HG02678 (cell line): Measurements from ENCODE around the gene SH3GLB1.
A peak's percentile ranks its signal among the peaks of the same experiment; 100 is the strongest.

ENCODE experiments used
- ATAC-seq: cut with Tn5 transposase; IDR thresholded peaks from one replicate; pipeline ENCODE4 v1.9.1; 2021; ENCODE audit warnings: mild to moderate bottlenecking, moderate library complexity; ENCODE audit not compliant: unreplicated experiment

SH3GLB1 gene

DNA sequence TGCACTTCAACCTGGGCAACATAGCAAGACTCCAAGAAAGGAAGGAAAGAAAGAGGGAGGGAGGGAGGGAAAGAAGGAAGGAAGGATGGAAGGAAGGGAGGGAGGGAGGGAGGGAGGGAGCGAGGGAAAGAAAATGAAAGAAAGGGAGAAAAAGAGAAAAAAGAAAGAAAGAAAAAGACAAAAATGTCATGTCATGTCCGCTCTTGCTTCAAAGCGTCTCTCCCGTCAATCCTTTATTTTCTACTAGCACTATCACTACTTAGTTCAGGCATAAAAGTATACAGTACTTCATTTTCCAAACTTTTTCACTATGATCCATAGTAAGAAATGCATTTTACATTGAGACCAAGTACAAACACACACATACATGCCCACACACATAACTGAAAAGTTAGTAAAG, 64.7 kb downstream of the SH3GLB1 start:
- ATAC-seq, result no peak

DNA sequence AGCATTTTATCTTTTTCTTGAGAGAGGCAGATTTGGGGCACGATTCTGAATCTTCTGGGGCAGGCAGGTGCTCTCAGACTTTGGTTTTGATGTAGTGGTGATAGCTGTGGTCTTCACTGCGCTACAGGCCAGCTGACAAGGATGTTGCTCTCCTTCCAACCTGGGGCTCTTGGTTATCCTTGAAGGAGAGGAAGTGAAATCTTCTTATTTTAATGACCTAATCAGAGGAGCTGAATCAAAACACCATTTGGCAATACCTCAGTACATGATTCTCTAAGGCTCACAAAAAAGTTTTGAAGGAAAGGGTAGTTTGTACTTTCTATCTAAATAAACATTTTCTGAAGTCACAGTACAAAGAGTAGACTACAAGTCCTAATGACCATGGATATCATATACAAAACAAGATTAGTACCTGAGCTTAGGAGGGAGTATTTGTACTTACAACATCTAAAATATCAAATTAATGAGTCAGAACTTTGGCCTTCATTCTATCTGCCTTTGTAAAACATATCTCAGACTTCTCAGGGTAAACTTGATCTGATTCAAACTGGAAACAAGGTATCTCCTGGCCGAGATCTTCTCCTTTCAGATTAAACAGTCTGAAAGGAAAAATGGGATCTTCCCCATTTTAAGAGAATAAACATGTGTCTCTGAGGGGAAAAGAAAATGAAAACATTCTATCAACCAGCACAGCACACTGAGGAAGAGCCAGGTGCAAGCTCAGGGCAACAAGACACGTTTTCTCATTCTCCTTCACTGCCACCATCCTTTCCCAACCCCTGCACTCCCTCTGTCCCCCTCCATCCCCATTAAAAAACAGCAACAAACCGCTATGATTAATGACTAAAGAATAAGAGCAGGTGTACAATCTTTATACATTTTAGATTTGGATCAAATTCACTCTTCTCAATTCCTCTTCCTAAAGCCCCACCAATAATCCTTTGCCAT, 69.2 kb downstream of the SH3GLB1 start:
- peak; percentile 19 for ATAC-seq

DNA sequence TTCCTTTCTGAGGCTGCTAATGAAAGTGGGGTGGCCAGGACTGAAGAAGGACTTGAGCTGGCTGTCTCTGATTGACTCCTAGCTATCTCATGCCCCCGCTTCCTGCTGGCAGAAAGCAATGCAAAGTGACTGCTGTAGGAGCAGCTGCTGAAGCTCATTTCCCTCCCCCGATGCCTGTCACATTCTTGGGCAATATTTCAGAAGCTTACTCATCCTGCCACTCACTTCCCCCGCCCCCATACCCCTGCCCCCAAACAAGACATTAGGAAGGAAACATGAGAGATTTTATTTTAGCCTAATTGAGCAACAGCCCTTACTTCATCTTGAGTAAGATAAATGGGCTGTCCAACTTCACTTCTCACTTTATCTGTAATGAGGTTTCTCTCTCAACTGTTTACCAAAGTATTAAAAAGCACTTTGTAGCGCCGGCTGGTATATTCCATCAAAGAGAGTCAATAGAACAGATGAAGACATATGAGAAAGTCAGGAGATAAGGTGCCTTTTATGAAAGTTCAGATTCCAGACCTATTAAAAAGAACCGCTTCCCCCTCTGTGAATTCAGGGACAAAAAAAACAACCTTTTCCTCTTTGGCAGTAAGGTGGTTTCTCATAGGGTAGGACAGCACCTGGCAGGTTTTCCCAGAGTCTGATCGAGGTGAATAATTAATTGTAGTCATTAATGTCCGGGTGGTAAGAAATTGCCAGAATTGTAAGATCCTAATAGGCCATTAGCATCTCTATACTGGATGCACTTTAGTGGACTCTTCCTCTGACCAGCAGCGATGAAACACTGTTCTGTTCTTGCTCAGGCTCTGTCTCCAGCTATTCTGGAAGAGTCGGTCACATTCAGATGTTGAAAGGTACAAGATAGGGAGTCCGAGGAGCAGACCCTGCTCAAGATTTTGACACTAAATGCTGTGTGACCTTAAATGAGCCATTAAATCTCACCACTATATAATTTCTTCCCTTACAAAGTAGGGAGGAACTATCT, 70.2 kb downstream of the SH3GLB1 start:
- ATAC-seq, result peak; percentile 95

- ATAC-seq, result no peak
Measured at GRCh38 chr1:86775395-86775794, 71.0 kb downstream of the SH3GLB1 start.

GRCh38 chr1:86776108-86776507, 71.7 kb downstream of the SH3GLB1 start:
- no peak for ATAC-seq

DNA sequence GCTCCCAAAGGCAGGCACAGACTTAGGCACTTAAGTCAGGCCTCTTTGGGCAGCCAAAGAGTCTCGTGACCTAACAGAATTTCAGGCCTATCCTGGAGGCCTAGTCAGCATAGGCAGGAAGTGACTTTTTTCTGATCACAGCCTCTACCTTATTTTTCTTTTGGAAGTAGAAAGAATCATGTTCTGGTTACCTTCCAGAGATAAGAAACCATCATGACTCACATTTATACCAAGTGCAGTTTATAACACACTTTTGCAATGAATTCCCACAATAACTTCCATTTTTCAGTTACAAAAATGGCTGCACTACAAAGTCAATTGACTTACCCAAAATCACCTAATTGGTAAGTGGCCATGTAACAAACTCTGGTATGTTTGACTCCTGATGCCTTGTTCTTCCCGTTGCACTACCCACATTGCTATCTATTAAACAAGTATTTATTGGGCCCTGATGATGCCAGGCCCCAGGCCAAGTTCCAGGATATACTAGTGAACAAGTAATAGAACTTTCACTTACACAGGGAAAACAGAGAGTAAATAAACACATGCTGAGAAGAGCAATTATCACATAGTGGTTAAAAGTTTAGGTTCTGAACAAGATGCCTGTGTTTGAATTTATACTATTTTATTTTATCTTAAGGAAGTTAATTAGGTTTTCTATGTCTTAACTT, 74.3 kb downstream of the SH3GLB1 start:
- no peak for ATAC-seq

GRCh38 chr1:86779308-86780191, 75.2 kb downstream of the SH3GLB1 start:
- no peak for ATAC-seq

GRCh38 chr1:86782482-86782881, 78.1 kb downstream of the SH3GLB1 start:
- ATAC-seq, result no peak

DNA sequence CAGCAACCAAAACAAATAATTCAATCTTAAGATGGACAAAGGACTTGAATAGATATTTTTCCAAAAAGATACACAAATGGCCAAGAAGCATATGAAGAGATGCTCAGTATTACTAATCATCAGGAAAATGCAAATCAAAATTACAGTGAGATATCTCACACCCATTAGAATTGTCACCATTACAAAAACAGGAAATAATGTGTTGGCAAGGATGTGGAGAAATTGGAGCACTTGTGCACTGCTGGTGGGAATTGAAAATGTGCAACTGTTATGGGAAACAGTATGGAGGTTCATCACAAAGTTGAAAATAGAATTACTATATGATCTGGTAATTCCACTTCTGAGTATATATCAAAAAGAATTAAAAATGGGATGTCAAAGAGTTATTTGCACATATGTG, 83.2 kb downstream of the SH3GLB1 start:
- no peak for ATAC-seq

DNA sequence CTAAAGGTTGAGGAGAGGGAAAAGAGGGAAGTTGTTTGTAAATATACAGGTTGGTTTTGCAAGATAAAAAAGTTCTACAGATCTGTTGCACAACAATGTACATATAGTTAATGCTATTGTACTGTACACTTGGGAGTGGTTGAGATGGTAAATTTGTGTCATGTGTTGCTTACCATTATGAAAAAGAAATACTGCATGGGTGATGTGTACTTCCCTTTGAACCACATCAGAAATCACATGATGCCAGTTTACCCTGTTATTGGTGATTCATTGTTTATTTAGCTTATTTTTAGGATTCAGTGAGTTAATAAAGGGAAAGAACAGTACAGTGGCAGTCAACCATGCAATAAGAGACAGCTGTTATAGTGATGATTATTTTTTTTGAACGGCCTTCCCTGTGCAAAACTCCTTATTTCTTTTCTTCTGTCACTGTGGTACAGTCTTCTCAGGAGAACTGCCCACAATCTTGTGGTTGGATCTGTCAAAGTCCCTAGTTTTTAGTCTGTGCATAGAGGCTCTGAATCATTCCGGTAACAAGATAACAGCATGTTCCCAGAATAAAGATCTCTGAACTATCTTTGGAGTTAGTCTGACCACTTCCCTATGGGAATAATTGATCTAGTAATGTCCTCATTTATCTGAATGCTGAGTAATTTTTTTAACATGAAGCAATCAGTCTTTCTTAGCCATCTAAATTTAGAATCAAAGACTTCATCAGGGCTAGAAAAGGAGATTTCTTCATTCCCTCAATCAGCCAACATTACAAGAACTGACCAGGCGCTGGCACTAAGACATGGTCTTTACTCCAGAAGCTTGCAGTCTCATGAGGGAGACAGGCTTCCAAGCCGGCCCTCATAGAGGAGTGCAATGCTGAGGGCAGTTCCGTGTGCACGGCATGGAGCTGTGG, 84.2 kb downstream of the SH3GLB1 start:
- ATAC-seq, result no peak

GRCh38 chr1:86795316-86795715, 90.9 kb downstream of the SH3GLB1 start:
- ATAC-seq, result no peak
